K562 (cell line): ENCODE data around the gene ZNF350. TPM values are rescaled to one million over a fixed set of nuclear protein-coding genes. Genes with fewer than 3 reads are reported as not detected.

Experiments
- ATAC-seq: fragments of 200-7000 bp; cut with Tn5 transposase; 3 replicates; pipeline ENCODE4 v1.9.1; 2020; ENCODE audit warnings: moderate library complexity
- BruUV-seq: library from RNA; stranded (reverse); fragments of 400-500 nt; replicated peaks from 2 replicates; lab custom pipeline; 2021; lab: Mats Ljungman, UMichigan
- CTCF ChIA-PET: fragments of 300-600 bp; formaldehyde crosslinking; extraction: SDS; loops from one replicate; lab custom pipeline; 2021; ENCODE audit warnings: low intra/inter-chr PET ratio; lab: Yijun Ruan, JAX
- POLR2A ChIA-PET: fragments of 300-600, 350-650 bp; sonication (Branson Sonifier 250); formaldehyde crosslinking; extraction: SDS; loops from one replicate; lab custom pipeline; 2021; ENCODE audit warnings: antibody characterized with exemption, inconsistent platforms; lab: Yijun Ruan, JAX
- DNase-seq, 4 experiments: peaks; one replicate each; pipeline versions ENCODE4 v3.0.0 to v3.0.0-alpha.2; 2011 to 2018; ENCODE audit warnings: low spot score in 3 of 4, mixed read lengths in 3 of 4; ENCODE audit errors: extremely low read depth in 1 of 4
- FAIRE-seq: peaks from 2 replicates; lab custom pipeline; 2011; peaks lifted over from hg19 to GRCh38; lab: Jason Lieb, UNC
- H2AFZ ChIP-seq: 2 replicates; pipeline ENCODE4 v1.6.0; 2011; ENCODE audit warnings: low read depth, low read length, control low read depth, inconsistent platforms
- H3K27ac ChIP-seq: fragments of 200-600 bp; 3 replicates; pipeline ENCODE4 v1.8.0; 2011; ENCODE audit warnings: low read depth, mild to moderate bottlenecking, control low read depth, inconsistent platforms, low read length, moderate library complexity, mixed read lengths; ENCODE audit errors: extremely low read depth
- H3K27me3 ChIP-seq, 2 experiments: fragments of 300-600 bp in 1 of 2; 2 replicates in 1 of 2; 3 replicates in 1 of 2; pipeline versions ENCODE4 v1.6.0 to v1.8.0; 2011; ENCODE audit warnings: inconsistent platforms in 2 of 2, low read length in 2 of 2, mild to moderate bottlenecking in 1 of 2, mixed read lengths in 1 of 2, moderate library complexity in 1 of 2; ENCODE audit not compliant: control insufficient read depth in 2 of 2, insufficient read depth in 2 of 2
- H3K36me3 ChIP-seq: fragments of 300-600 bp; 3 replicates; pipeline ENCODE4 v1.8.0; 2011; ENCODE audit warnings: mild to moderate bottlenecking, low read length, inconsistent platforms; ENCODE audit not compliant: control insufficient read depth, insufficient read depth
- H3K4me1 ChIP-seq, 2 experiments: fragments of 200-600 bp in 1 of 2; replicated peaks in 1 of 2; 2 replicates in 1 of 2; 3 replicates in 1 of 2; pipeline versions ENCODE4 v1.5.1 to v1.8.0; 2011; ENCODE audit warnings: inconsistent platforms in 2 of 2, low read length in 2 of 2, mild to moderate bottlenecking in 1 of 2, mixed read lengths in 1 of 2, moderate library complexity in 1 of 2; ENCODE audit not compliant: control insufficient read depth in 2 of 2, insufficient read depth in 2 of 2
- H3K4me2 ChIP-seq: 2 replicates; pipeline ENCODE4 v1.6.1; 2011; ENCODE audit warnings: low read length, control low read depth, inconsistent platforms, mixed read lengths; ENCODE audit not compliant: insufficient read depth
- H3K4me3 ChIP-seq: fragments of 200-600 bp; sonication (generic), shearing (Covaris generic); 2 replicates; pipeline ENCODE4 v1.5.1; 2016; ENCODE audit warnings: control low read depth, inconsistent platforms
- H3K79me2 ChIP-seq: fragments of 200-600 bp; 3 replicates; pipeline ENCODE4 v1.8.0; 2011; ENCODE audit warnings: low read length, inconsistent platforms; ENCODE audit not compliant: control insufficient read depth, insufficient read depth
- H3K9ac ChIP-seq, 2 experiments: 2 replicates each; pipeline versions ENCODE4 v1.6.0 to v1.6.1; 2011; ENCODE audit warnings: low read depth in 2 of 2, low read length in 2 of 2, control low read depth in 1 of 2, inconsistent platforms in 1 of 2, mild to moderate bottlenecking in 1 of 2, mixed read lengths in 1 of 2; ENCODE audit not compliant: insufficient read depth in 1 of 2
- H3K9me1 ChIP-seq: one replicate; pipeline ENCODE4 v1.6.0; 2011; ENCODE audit warnings: inconsistent platforms, mild to moderate bottlenecking, low read length, moderate library complexity; ENCODE audit not compliant: control insufficient read depth, insufficient read depth
- H3K9me3 ChIP-seq: replicated peaks from 2 replicates; pipeline ENCODE4 v1.5.1; 2011; ENCODE audit warnings: low read depth, low read length, inconsistent platforms; ENCODE audit not compliant: control insufficient read depth, insufficient read depth
- H4K20me1 ChIP-seq: replicated peaks from 2 replicates; pipeline ENCODE4 v1.6.1; 2011; ENCODE audit warnings: low read length, inconsistent platforms, mixed read lengths; ENCODE audit not compliant: control insufficient read depth, insufficient read depth
- BRF1 ChIP-seq: IDR thresholded peaks from 3 replicates; pipeline ENCODE4 v1.6.1; 2011; ENCODE audit warnings: borderline replicate concordance, mild to moderate bottlenecking; ENCODE audit not compliant: insufficient read length; ENCODE audit errors: extremely low read depth
- DNMT1 ChIP-seq: fragments of 450-650 bp; IDR thresholded peaks from 2 replicates; pipeline ENCODE4 v1.6.1; 2016; ENCODE audit warnings: antibody characterized with exemption, mild to moderate bottlenecking
- FOXA1 ChIP-seq: fragments of 450-650 bp; IDR thresholded peaks from 2 replicates; pipeline ENCODE4 v1.6.1; 2016; ENCODE audit warnings: mild to moderate bottlenecking, borderline replicate concordance
- FUS ChIP-seq: fragments of 200-400 bp; formaldehyde crosslinking; optimal IDR thresholded peaks from 2 replicates; pipeline ENCODE3; 2017; ENCODE audit warnings: low read depth, low read length
- GABPB1 ChIP-seq: sonication (generic); formaldehyde crosslinking; IDR thresholded peaks from 2 replicates; pipeline ENCODE4 v1.8.0; 2022; ENCODE audit warnings: mild to moderate bottlenecking, missing genetic modification reagents
- HEY1 ChIP-seq: fragments of 250-450 bp; sonication (Bioruptor Pico); IDR thresholded peaks from 2 replicates; pipeline ENCODE4 v1.5.0; 2020; ENCODE audit warnings: mild to moderate bottlenecking, moderate library complexity, borderline replicate concordance
- NFXL1 ChIP-seq: fragments of 450-650 bp; formaldehyde crosslinking; IDR thresholded peaks from 2 replicates; pipeline ENCODE4 v1.4.0; 2021; ENCODE audit warnings: mild to moderate bottlenecking
- SLC30A9 ChIP-seq: fragments of 250-450 bp; sonication (Bioruptor Pico); IDR thresholded peaks from 2 replicates; pipeline ENCODE4 v1.8.0; 2022; ENCODE audit warnings: mild to moderate bottlenecking, moderate library complexity
- TCF3 ChIP-seq: sonication (generic); formaldehyde crosslinking; IDR thresholded peaks from 2 replicates; pipeline ENCODE4 v1.4.0; 2020; ENCODE audit warnings: mild to moderate bottlenecking, missing genetic modification reagents
- ZFX ChIP-seq: sonication (generic); formaldehyde crosslinking; IDR thresholded peaks from 2 replicates; pipeline ENCODE4 v1.8.0; 2022; ENCODE audit warnings: mild to moderate bottlenecking, missing genetic modification reagents, moderate library complexity
- ZNF551 ChIP-seq: fragments of 250-450 bp; sonication (Bioruptor Pico); IDR thresholded peaks from 2 replicates; pipeline ENCODE4 v1.5.0; 2021; ENCODE audit warnings: mild to moderate bottlenecking, moderate library complexity
- ZNF592 ChIP-seq: fragments of 450-650 bp; IDR thresholded peaks from 2 replicates; pipeline ENCODE4 v1.6.1; 2017; ENCODE audit warnings: antibody characterized with exemption, mild to moderate bottlenecking
- ZNF764 ChIP-seq: fragments of 250-450 bp; sonication (Bioruptor Pico); IDR thresholded peaks from 2 replicates; pipeline ENCODE4 v1.4.0; 2020; ENCODE audit warnings: low read depth, mild to moderate bottlenecking, moderate library complexity
- WGBS: fragments of 100-300 bp; shearing (Covaris generic); methylation state at CpG from one replicate; pipeline ENCODE4 v1.1.6; 2016; ENCODE audit warnings: low coverage, mixed read lengths; ENCODE audit not compliant: insufficient coverage; ENCODE audit errors: missing lambda C conversion rate; 5-methylcytosine and 5-hydroxymethylcytosine counted together
- in situ Hi-C: fragments of 300-500 bp; cut with MboI; formaldehyde crosslinking; loops from 4 replicates; pipeline ENCODE4 v1.15.0; 2018; ENCODE audit warnings: inconsistent platforms, mixed read lengths
- intact Hi-C: fragments of 100-400 bp; cut with micrococcal nuclease; formaldehyde crosslinking; loops from 2 replicates; pipeline ENCODE4 v1.14.2; 2022
- polyA plus RNA-seq, 8 experiments: library from polyadenylated mRNA; depleted of rRNA in 4 of 8; stranded (reverse) in 5 of 8; unstranded in 3 of 8; fragments of >200 nt; fragmentation: Nextera tagmentation in 2 of 8; fragmentation: Illumina TruSeq in 1 of 8; extraction: Ambion mirVana in 2 of 8; extraction: Trizol in 1 of 8; gene quantifications; 2 replicates each; pipeline versions ENCODE4 v1.2.1 to v1.2.3, GENCODE V29; 2011 to 2014; ENCODE audit warnings: inconsistent platforms in 1 of 8, missing spikeins in 1 of 8
- total RNA-seq, 7 experiments: library from RNA; depleted of rRNA in 6 of 7; stranded (reverse); fragments of >200 nt in 6 of 7; fragmentation: Illumina TruSeq in 2 of 7; extraction: Trizol in 2 of 7; gene quantifications; 2 replicates each; pipeline versions ENCODE4 v1.2.1 to v1.2.3, GENCODE V29; 2011 to 2021; ENCODE audit warnings: low replicate concordance in 1 of 7

The ZNF350 gene
- total and polyA plus RNA-seq, 9 of the 15 experiments (the other 6 are each of a cell fraction or from before 2014, with no cell fraction given) = 1.7 to 4.8 (median 2.9) TPM

DNA sequence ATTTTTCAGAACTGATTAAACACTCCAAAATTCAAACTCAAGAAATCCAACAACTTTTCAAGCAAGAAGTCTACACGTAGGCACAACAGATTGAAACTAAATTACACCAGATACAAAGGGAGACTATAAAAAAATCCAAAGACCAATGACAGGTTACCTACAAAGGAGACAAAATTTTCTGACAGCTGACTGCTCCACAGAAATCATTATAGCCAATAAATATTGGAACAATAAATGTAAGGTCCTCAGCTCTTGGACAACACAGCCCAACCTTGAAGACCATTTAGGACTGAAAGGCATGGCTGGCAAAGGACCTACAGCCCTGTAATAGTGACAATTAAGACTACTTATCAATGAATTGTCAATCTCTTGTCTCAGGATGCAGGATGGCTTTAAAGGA, 15.9 kb downstream of the ZNF350 start:
- 0 out of 3 replicates have a peak, but pooled peaks cover 2% of the 10 kb centered on the region for H3K36me3 ChIP-seq
- 0% methylated on average over 1 of the region's 1 CpG for WGBS
- H3K9me1 ChIP-seq = no peaks in the 10 kb centered on the region
- no peak overlapping the region for H3K4me2 ChIP-seq
- no TSS peak for BruUV-seq
- H2AFZ ChIP-seq = no peak overlapping the region
- H3K9me3 ChIP-seq = peaks cover 15% of the 10 kb centered on the region
- intact Hi-C loops = no loop called here
- CTCF ChIA-PET = no interaction called here
- ATAC-seq (no peak), DNase-seq (no peak), FAIRE-seq (no peak)
- in situ Hi-C loops = no loop called here
- H3K4me3 ChIP-seq = no peak overlapping the region
- no peaks in the 10 kb centered on the region for H4K20me1 ChIP-seq
- no peak overlapping the region for H3K9ac ChIP-seq
- no peaks in the 10 kb centered on the region for H3K4me1 ChIP-seq
- no peak overlapping the region for H3K27ac ChIP-seq
- TF ChIP-seq ZFX (no peak), NFXL1 (CRISPR knock-in tag) (no peak), FOXA1 (no peak), ZNF592 (no peak), ZNF551 (CRISPR knock-in tag) (no peak), DNMT1 (no peak), TCF3 (CRISPR knock-in tag) (no peak), GABPB1 (CRISPR knock-in tag) (no peak), FUS (no peak), ZNF764 (CRISPR knock-in tag) (no peak), BRF1 (no peak), HEY1 (CRISPR knock-in tag) (no peak), SLC30A9 (CRISPR knock-in tag) (no peak)
- H3K27me3 ChIP-seq = no peaks in the 10 kb centered on the region
- H3K79me2 ChIP-seq = no peaks in the 10 kb centered on the region
- POLR2A ChIA-PET = interaction anchor here (0.6 kb wide), 1 partner anchor 501 kb away, joined by 3 read pairs; no protein-coding TSS in a partner anchor
